Endothelial cell of umbilical vein (primary cell): ENCODE measurements around the gene CPT2. TPM values are rescaled to one million over a fixed set of nuclear protein-coding genes. Genes with fewer than 3 reads are reported as not detected.

Experiments
- BruUV-seq: library from RNA; stranded (reverse); fragments of 400-500 nt; replicated peaks from 2 replicates; lab custom pipeline; 2021; lab: Mats Ljungman, UMichigan
- CTCF ChIA-PET: fragments of 300-600, 350-600 bp; sonication (Branson Sonifier 250); formaldehyde crosslinking; loops from one replicate; lab custom pipeline; 2021; ENCODE audit warnings: antibody characterized with exemption, inconsistent platforms; lab: Charles Lee
- POLR2A ChIA-PET: fragments of 300-600, 350-600 bp; sonication (Branson Sonifier 250); formaldehyde crosslinking; loops from one replicate; lab custom pipeline; 2021; ENCODE audit warnings: antibody characterized with exemption, inconsistent platforms; lab: Charles Lee
- DNase-seq: peaks from one replicate; pipeline ENCODE4 v3.0.0-alpha.2; 2011; ENCODE audit warnings: low read depth, low spot score
- FAIRE-seq: peaks from 2 replicates; lab custom pipeline; 2011; peaks lifted over from hg19 to GRCh38; lab: Jason Lieb, UNC
- H2AFZ ChIP-seq: 2 replicates; pipeline ENCODE4 v1.6.0; 2012; ENCODE audit warnings: low read depth, low read length, control low read depth, inconsistent platforms
- H3K27ac ChIP-seq: 2 replicates; pipeline ENCODE4 v1.5.1; 2011; ENCODE audit warnings: low read depth, mild to moderate bottlenecking, control low read depth, low read length, moderate library complexity; ENCODE audit not compliant: insufficient read depth
- H3K27me3 ChIP-seq, 2 experiments: 2 replicates each; pipeline versions ENCODE4 v1.6.0 to v1.6.1; 2011; ENCODE audit warnings: low read length in 2 of 2, mixed read lengths in 1 of 2; ENCODE audit not compliant: control insufficient read depth in 2 of 2, insufficient read depth in 2 of 2
- H3K36me3 ChIP-seq, 2 experiments: 2 replicates in 1 of 2; 3 replicates in 1 of 2; pipeline ENCODE4 v1.5.1; 2011; ENCODE audit warnings: low read length in 2 of 2, mild to moderate bottlenecking in 1 of 2, moderate library complexity in 1 of 2; ENCODE audit not compliant: control insufficient read depth in 2 of 2, insufficient read depth in 2 of 2; ENCODE audit errors: extremely low read depth in 1 of 2
- H3K4me1 ChIP-seq: 3 replicates; pipeline ENCODE4 v1.5.1; 2011; ENCODE audit warnings: mild to moderate bottlenecking, low read length; ENCODE audit not compliant: control insufficient read depth, insufficient read depth; ENCODE audit errors: extremely low read depth
- H3K4me2 ChIP-seq: 2 replicates; pipeline ENCODE4 v1.6.1; 2011; ENCODE audit warnings: low read length, control low read depth, mixed read lengths; ENCODE audit not compliant: insufficient read depth
- H3K4me3 ChIP-seq, 3 experiments: fragments of 200-600 bp in 1 of 3; sonication (generic), shearing (Covaris generic) in 1 of 3; replicated peaks in 1 of 3; 2 replicates each; pipeline ENCODE4 v1.5.1; 2011 to 2016; ENCODE audit warnings: control low read depth in 3 of 3, low read length in 3 of 3, mild to moderate bottlenecking in 2 of 3, inconsistent platforms in 1 of 3, low read depth in 1 of 3, moderate library complexity in 1 of 3; ENCODE audit not compliant: insufficient read depth in 1 of 3
- H3K79me2 ChIP-seq: 2 replicates; pipeline ENCODE4 v1.6.0; 2012; ENCODE audit warnings: low read length, inconsistent platforms; ENCODE audit not compliant: control insufficient read depth, insufficient read depth
- H3K9ac ChIP-seq: replicated peaks from 2 replicates; pipeline ENCODE3; 2011; ENCODE audit warnings: low read length, control low read depth; ENCODE audit not compliant: insufficient read depth; ENCODE audit errors: extremely low read depth
- H3K9me1 ChIP-seq: replicated peaks from 3 replicates; pipeline ENCODE4 v1.6.0; 2011; ENCODE audit warnings: mild to moderate bottlenecking, low read length; ENCODE audit not compliant: control insufficient read depth, insufficient read depth; ENCODE audit errors: extremely low read depth
- H3K9me3 ChIP-seq: replicated peaks from 2 replicates; pipeline ENCODE4 v1.5.1; 2012; ENCODE audit warnings: low read length, inconsistent platforms; ENCODE audit not compliant: control insufficient read depth, insufficient read depth
- H4K20me1 ChIP-seq: replicated peaks from 2 replicates; pipeline ENCODE3; 2011; ENCODE audit warnings: mild to moderate bottlenecking, low read length; ENCODE audit not compliant: control insufficient read depth, insufficient read depth; ENCODE audit errors: extremely low read depth
- EZH2 ChIP-seq: IDR thresholded peaks from 2 replicates; pipeline ENCODE4 v1.6.1; 2012; ENCODE audit warnings: borderline replicate concordance, low read depth, mild to moderate bottlenecking, moderate library complexity, low read length, inconsistent platforms; ENCODE audit not compliant: severe bottlenecking
- FOS ChIP-seq: IDR thresholded peaks from 2 replicates; pipeline ENCODE4 v1.6.1; 2011; ENCODE audit warnings: mild to moderate bottlenecking, low read length, moderate library complexity, borderline replicate concordance; ENCODE audit not compliant: insufficient read depth
- GATA2 ChIP-seq: IDR thresholded peaks from 2 replicates; pipeline ENCODE4 v1.7.0; 2011; ENCODE audit warnings: low read depth, mild to moderate bottlenecking, moderate library complexity, mixed read lengths, low read length; ENCODE audit not compliant: insufficient read length, insufficient read depth
- JUN ChIP-seq: IDR thresholded peaks from 2 replicates; pipeline ENCODE4 v1.6.1; 2011; ENCODE audit warnings: borderline replicate concordance, low read depth; ENCODE audit not compliant: insufficient read length, insufficient read depth
- MYC ChIP-seq: IDR thresholded peaks from one replicate; pipeline ENCODE4 v1.6.1; 2011; ENCODE audit warnings: mild to moderate bottlenecking, low read depth, low read length
- POLR2A ChIP-seq: IDR thresholded peaks from 2 replicates; pipeline ENCODE4 v1.6.1; 2012; ENCODE audit warnings: low read depth, mild to moderate bottlenecking, control low read depth, low read length
- POLR2AphosphoS5 ChIP-seq: IDR thresholded peaks from 2 replicates; pipeline ENCODE4 v1.6.1; 2012; ENCODE audit warnings: low read depth, mild to moderate bottlenecking, control low read depth, low read length, moderate library complexity; ENCODE audit not compliant: insufficient read depth
- dilution Hi-C: fragments of 300-500 bp; cut with MboI; formaldehyde crosslinking; loops from one replicate; pipeline ENCODE4 v1.15.0; 2019; ENCODE audit warnings: low sequenced_read_pairs; ENCODE audit not compliant: extremely low pct_ligation_motif_present
- intact Hi-C: fragments of 100-400 bp; cut with micrococcal nuclease; formaldehyde crosslinking; loops from one replicate; pipeline ENCODE4 v1.10.0; 2022
- polyA plus RNA-seq, 4 experiments: library from polyadenylated mRNA; depleted of rRNA in 3 of 4; stranded (reverse) in 3 of 4; unstranded in 1 of 4; fragments of >200 nt; gene quantifications; 2 replicates each; pipeline versions ENCODE4 v1.2.1 to v1.2.3, GENCODE V29; 2011 to 2012; ENCODE audit warnings: missing spikeins in 1 of 4
- total RNA-seq: library from RNA; stranded (reverse); gene quantifications from 2 replicates; pipeline ENCODE4 v1.2.3, GENCODE V29; 2021
- TF ChIP-seq, protein P1 (sequence below), 2 donors: IDR thresholded peaks; 1 replicate in 1 of 2; 2 replicates in 1 of 2; pipeline ENCODE4 v1.5.1; 2011; ENCODE audit warnings: low read length in 2 of 2, mild to moderate bottlenecking in 2 of 2, moderate library complexity in 2 of 2, control low read depth in 1 of 2, inconsistent platforms in 1 of 2, low read depth in 1 of 2; ENCODE audit not compliant: insufficient read depth in 1 of 2; ENCODE audit errors: extremely low read depth in 1 of 2
- TF ChIP-seq, protein P2 (sequence below): IDR thresholded peaks from 2 replicates; pipeline ENCODE4 v1.6.1; 2011; ENCODE audit not compliant: insufficient read depth, insufficient read length

The CPT2 gene
- total and polyA plus RNA-seq, 2 donors (not counting 3 experiments of a cell fraction or from before 2014, with no cell fraction given) = 10.6 to 11.6 TPM

DNA sequence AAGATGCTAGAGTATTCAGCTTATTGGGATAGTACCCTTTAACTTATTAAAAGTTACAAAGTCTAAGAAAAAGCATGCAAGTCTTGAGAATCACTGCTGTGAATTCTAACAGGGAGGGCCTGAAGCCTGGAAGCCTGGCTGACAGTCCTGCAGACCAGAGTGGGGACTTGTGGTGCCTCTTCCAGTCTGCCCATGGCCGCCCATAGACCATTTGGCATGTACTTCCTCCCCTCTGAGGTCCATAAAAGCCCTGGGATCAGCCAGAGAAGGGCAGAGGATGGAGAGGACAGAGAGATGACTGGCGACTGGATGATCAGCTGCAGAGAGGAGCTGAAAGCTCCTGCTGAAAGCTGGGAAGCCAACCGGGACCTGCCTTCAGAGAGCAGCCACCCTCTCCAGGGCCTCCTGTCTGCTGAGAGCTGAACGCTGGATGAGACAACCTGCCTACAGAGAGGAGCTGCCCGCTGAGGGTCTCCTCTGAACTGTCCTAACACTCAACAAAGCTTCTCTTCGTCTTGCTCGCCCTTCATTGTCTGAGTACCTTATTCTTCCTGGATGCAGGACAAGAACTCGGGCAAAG is 41.7 kb upstream of the CPT2 start:
- Histone ChIP-seq H4K20me1 (no peaks in the 10 kb centered on the region), H3K4me3 (no peak overlapping the region), H3K27me3 (peaks cover 2 to 3% of the 10 kb centered on the region in 2 experiments), H3K9me3 (no peaks in the 10 kb centered on the region), H3K9me1 (no peaks in the 10 kb centered on the region), H3K9ac (no peak overlapping the region), H3K4me1 (no peaks in the 10 kb centered on the region), H3K79me2 (no peaks in the 10 kb centered on the region), H3K36me3 (no peaks in the 10 kb centered on the region), H3K4me2 (no peak overlapping the region), H2AFZ (no peak overlapping the region), H3K27ac (no peak overlapping the region)
- TF ChIP-seq MYC = no peak
- no peak for TF ChIP-seq FOS
- TF ChIP-seq JUN = no peak
- no peak for TF ChIP-seq GATA2
- no peak for TF ChIP-seq POLR2A
- no peak for TF ChIP-seq EZH2
- TF ChIP-seq POLR2AphosphoS5 = no peak
- TF ChIP-seq, protein P1, sequence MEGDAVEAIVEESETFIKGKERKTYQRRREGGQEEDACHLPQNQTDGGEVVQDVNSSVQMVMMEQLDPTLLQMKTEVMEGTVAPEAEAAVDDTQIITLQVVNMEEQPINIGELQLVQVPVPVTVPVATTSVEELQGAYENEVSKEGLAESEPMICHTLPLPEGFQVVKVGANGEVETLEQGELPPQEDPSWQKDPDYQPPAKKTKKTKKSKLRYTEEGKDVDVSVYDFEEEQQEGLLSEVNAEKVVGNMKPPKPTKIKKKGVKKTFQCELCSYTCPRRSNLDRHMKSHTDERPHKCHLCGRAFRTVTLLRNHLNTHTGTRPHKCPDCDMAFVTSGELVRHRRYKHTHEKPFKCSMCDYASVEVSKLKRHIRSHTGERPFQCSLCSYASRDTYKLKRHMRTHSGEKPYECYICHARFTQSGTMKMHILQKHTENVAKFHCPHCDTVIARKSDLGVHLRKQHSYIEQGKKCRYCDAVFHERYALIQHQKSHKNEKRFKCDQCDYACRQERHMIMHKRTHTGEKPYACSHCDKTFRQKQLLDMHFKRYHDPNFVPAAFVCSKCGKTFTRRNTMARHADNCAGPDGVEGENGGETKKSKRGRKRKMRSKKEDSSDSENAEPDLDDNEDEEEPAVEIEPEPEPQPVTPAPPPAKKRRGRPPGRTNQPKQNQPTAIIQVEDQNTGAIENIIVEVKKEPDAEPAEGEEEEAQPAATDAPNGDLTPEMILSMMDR (IDR thresholded peaks at IDR 0.05; ENCODE audit: extremely low read depth in 1 of 2, insufficient read depth in 1 of 2, low read depth in 1 of 2, low read length in 2 of 2) = no peak
- TF ChIP-seq, protein P2, sequence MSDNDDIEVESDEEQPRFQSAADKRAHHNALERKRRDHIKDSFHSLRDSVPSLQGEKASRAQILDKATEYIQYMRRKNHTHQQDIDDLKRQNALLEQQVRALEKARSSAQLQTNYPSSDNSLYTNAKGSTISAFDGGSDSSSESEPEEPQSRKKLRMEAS = no peak
- DNase-seq (no peak), FAIRE-seq (no peak)
- POLR2A ChIA-PET = no interaction called here
- CTCF ChIA-PET = interaction anchor here (0.5 to 1.5 kb wide), 3 partner anchors 17 to 234 kb away, joined by 3 read pairs; partner anchors contain the start of gene ECHDC2
- intact Hi-C loops = no loop called here
- BruUV-seq = no TSS peak
- dilution Hi-C loops = no loop called here
